NOMO-1 (cell line): Measurements from ENCODE around the gene SYTL2.

Experiments used
- DNase-seq, 2 experiments: peaks; one replicate each; lab custom pipeline; 2025; ENCODE audit not compliant: unreplicated experiment in 2 of 2; lab: John Stamatoyannopoulos, UW

Gene SYTL2

GRCh38 chr11:85740481-85741400 is 70.2 kb downstream of the SYTL2 start:
- no peak for DNase-seq

- DNase-seq = peak in 1 of 2 experiments; percentile 9
Measured at GRCh38 chr11:85737738-85738137, 73.2 kb downstream of the SYTL2 start.

GRCh38 chr11:85735876-85736460 is 75.0 kb downstream of the SYTL2 start:
- no peak for DNase-seq

- DNase-seq = no peak
Measured at GRCh38 chr11:85732965-85733364, 78.0 kb downstream of the SYTL2 start.

GRCh38 chr11:85726381-85726780 is 84.6 kb downstream of the SYTL2 start:
- no peak for DNase-seq

GRCh38 chr11:85725510-85726258 is 85.3 kb downstream of the SYTL2 start:
- DNase-seq = no peak

GRCh38 chr11:85724748-85725465 is 86.0 kb downstream of the SYTL2 start:
- no peak for DNase-seq

- DNase-seq = no peak
Measured at GRCh38 chr11:85723088-85723487, 87.9 kb downstream of the SYTL2 start.

GRCh38 chr11:85721191-85721590 is 89.8 kb downstream of the SYTL2 start:
- no peak for DNase-seq

- no peak for DNase-seq
Measured at GRCh38 chr11:85718991-85719807, 91.7 kb downstream of the SYTL2 start.

- no peak for DNase-seq
Measured at GRCh38 chr11:85718126-85718943, 92.6 kb downstream of the SYTL2 start.

- no peak for DNase-seq
Measured at GRCh38 chr11:85717429-85717828, 93.5 kb downstream of the SYTL2 start.

GRCh38 chr11:85712953-85713352 is 98.0 kb downstream of the SYTL2 start:
- DNase-seq = no peak

- DNase-seq = no peak
Measured at GRCh38 chr11:85710917-85711316, 100.0 kb downstream of the SYTL2 start.

- no peak for DNase-seq
Measured at GRCh38 chr11:85709941-85710702, 100.8 kb downstream of the SYTL2 start.

GRCh38 chr11:85705800-85706199 is 105.1 kb downstream of the SYTL2 start:
- DNase-seq = no peak

GRCh38 chr11:85704967-85705366 is 106.0 kb downstream of the SYTL2 start:
- no peak for DNase-seq

- DNase-seq = peak in 1 of 2 experiments; percentile 42
Measured at GRCh38 chr11:85699957-85700741, 110.8 kb downstream of the SYTL2 start.
